ENCODE data around the gene BATF2.
"Not testable (repeated sequence)": the region's sequence is repeated elsewhere in the genome, so short reads cannot be mapped to it uniquely, and the experiment has no call there.

BATF2 gene

GRCh38 chr11:65027213-65028067 is 30.7 kb upstream of the BATF2 start, which contains the start of gene SNX15:
Gene SNX15 (plus strand): TSS chr11:65027439. CDS start chr11:65027538, 99 bp downstream.
- peak; percentile 53 for TF ChIP-seq CTCF (IDR thresholded peaks at IDR 0.05; ENCODE audit: low read depth, low read length)
- peak; percentile 85 for DNase-seq
- Histone ChIP-seq H3K27me3 (no peaks in the 10 kb centered on the region), H3K4me1 (no peaks in the 10 kb centered on the region), H3K36me3 (no peaks in the 10 kb centered on the region), H3K9me3 (no peaks in the 10 kb centered on the region), H3K4me3 (ENCODE audit: low read depth, low read length) (peak within 1 kb of the TSS; percentile 53)

DNA sequence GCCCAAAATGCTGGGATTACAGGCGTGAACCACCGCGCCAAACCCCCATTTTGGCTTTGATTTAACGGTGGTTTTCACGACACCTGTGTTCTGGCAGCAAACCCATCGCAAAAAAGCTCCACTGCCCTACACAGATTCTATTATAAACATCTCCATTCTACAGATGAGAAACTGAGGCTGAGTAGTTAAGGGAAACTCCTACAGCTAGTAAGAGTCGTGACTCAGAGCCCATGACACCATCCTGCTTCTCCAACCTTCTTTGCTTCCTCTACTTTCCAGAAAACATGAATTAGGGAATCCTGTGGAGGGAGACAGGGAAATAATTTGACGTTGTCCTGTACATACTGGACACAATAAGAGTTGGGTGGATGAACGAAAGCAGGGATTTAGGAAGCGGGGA is 30.0 kb upstream of the BATF2 start:
- TF ChIP-seq CTCF (IDR thresholded peaks at IDR 0.05; ENCODE audit: low read depth, low read length), result no peak
- no peaks in the 10 kb centered on the region for H3K27me3 ChIP-seq
- DNase-seq, result no peak
- H3K9me3 ChIP-seq, result no peaks in the 10 kb centered on the region
- no peaks in the 10 kb centered on the region for H3K36me3 ChIP-seq
- no peaks in the 10 kb centered on the region for H3K4me1 ChIP-seq
- H3K4me3 ChIP-seq (ENCODE audit: low read depth, low read length), result peak overlapping the region; percentile 53

DNA sequence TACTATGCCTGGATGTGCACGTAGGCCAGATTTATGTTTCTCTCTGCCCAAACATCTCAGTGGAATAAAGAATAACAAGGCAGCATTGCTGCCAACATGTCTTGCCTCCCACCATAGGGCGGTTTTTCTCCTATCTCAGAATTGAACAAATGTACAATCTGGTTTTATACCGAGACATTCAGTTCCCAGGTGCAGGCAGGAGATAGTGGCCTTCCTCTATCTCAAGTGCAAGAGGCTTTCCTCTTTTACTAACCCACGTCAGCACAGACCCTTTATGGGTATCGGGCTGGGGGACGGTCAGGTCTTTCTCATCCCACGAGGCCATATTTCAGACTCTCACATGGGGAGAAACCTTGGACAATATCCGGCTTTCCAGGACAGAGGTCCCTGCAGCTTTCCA is 26.7 kb upstream of the BATF2 start:
- H3K4me1 ChIP-seq; H3K9me3 ChIP-seq; H3K27me3 ChIP-seq; H3K36me3 ChIP-seq; H3K4me3 ChIP-seq (ENCODE audit: low read depth, low read length); DNase-seq: not testable (repeated sequence)

GRCh38 chr11:65021509-65021908 is 24.7 kb upstream of the BATF2 start:
- no peak for DNase-seq
- Histone ChIP-seq H3K4me1 (no peaks in the 10 kb centered on the region), H3K27me3 (no peaks in the 10 kb centered on the region), H3K36me3 (peaks cover 6% of the 10 kb centered on the region), H3K4me3 (ENCODE audit: low read depth, low read length) (no peak overlapping the region), H3K9me3 (no peaks in the 10 kb centered on the region)
- no peak for TF ChIP-seq CTCF (IDR thresholded peaks at IDR 0.05; ENCODE audit: low read depth, low read length)

GRCh38 chr11:65021003-65021402 is 24.2 kb upstream of the BATF2 start:
- Histone ChIP-seq H3K4me3 (ENCODE audit: low read depth, low read length) (no peak overlapping the region), H3K36me3 (peaks cover 6% of the 10 kb centered on the region), H3K9me3 (no peaks in the 10 kb centered on the region), H3K4me1 (no peaks in the 10 kb centered on the region), H3K27me3 (no peaks in the 10 kb centered on the region)
- TF ChIP-seq CTCF (IDR thresholded peaks at IDR 0.05; ENCODE audit: low read depth, low read length), result no peak
- DNase-seq, result no peak

DNA sequence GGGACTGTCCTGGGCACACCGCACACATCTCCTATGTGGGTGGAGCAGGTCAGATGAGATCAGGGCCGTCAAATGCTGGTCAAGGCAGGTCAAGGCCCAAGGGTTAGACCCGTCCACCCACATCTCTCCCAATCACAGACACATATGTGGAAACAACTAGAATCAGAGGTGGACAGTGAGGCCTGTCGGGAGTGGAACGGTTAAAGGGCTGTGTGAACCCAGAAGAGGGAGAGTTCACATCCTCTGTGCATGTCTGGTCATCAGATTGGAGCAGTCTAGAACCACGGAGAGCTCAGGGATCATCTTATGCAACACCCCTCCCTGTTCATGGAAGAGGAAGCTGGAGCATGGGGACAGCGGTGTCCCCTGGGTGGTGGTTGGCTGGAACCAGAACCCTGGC is 23.1 kb upstream of the BATF2 start:
- H3K27me3 ChIP-seq, result no peaks in the 10 kb centered on the region
- H3K36me3 ChIP-seq, result peaks cover 6% of the 10 kb centered on the region
- H3K4me3 ChIP-seq (ENCODE audit: low read depth, low read length), result no peak overlapping the region
- DNase-seq, result no peak
- H3K4me1 ChIP-seq, result no peaks in the 10 kb centered on the region
- no peak for TF ChIP-seq CTCF (IDR thresholded peaks at IDR 0.05; ENCODE audit: low read depth, low read length)
- H3K9me3 ChIP-seq, result no peaks in the 10 kb centered on the region
